Smooth muscle cell of the brain vasculature (primary cell): ENCODE results near the gene CEND1.
A peak's percentile ranks its signal among the peaks of the same experiment; 100 is the strongest.
"Not testable (repeated sequence)": the region's sequence is repeated elsewhere in the genome, so short reads cannot be mapped to it uniquely, and the experiment has no call there.

ENCODE experiments used
- DNase-seq: peaks from one replicate; pipeline ENCODE4 v3.0.0-alpha.2; 2012; ENCODE audit warnings: low read depth, low spot score

The CEND1 gene

GRCh38 chr11:763549-764321 is 26.2 kb downstream of the CEND1 start:
- DNase-seq, result no peak

DNA sequence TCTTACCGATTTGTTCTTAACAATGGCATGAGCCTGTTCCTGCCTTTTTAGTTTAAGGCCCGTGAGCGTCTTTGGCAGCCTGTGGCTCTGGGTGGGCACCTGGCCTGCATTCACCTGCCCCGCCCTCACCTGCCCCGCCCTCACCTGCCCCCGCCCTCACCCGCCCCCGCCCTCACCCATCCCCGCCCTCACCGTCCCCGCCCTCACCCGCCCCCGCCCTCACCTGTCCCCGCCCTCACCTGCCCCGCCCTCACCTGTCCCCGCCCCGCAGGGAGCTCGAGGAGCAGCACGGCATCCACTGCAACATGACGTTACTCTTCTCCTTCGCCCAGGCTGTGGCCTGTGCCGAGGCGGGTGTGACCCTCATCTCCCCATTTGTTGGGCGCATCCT is 26.8 kb downstream of the CEND1 start:
- DNase-seq, result no peak

DNA sequence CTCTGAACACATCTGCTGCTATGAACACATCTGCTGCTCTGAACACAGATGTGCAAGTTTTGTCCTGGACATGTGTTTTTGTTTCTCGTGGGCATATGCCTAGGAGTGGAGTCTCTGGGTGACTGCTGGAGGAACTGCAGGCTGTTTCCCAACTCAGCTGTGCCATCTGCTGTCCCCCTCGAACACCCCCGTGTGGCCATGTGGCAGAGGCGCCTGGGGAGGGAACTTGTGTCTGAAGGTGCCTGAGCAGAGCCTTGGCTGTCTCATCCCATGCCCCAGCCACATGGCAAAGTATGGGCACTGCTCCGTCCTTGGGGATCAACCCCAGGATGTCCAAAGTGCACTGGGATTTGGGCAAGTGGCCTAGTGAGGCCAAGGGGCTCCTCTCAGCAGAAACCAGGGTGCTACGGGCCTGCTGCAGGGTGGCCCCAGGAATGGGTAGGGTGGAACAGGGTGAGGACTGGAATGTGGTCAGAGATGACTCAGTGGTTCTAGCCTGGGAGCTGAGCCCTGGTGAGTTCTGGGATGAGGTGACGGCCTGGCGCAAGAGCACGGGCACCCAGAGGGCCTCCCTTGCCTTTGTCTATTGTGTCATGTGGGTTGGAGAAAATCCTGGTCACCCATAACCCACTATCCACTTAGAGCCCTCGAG is 27.3 kb downstream of the CEND1 start:
- DNase-seq, result no peak

DNA sequence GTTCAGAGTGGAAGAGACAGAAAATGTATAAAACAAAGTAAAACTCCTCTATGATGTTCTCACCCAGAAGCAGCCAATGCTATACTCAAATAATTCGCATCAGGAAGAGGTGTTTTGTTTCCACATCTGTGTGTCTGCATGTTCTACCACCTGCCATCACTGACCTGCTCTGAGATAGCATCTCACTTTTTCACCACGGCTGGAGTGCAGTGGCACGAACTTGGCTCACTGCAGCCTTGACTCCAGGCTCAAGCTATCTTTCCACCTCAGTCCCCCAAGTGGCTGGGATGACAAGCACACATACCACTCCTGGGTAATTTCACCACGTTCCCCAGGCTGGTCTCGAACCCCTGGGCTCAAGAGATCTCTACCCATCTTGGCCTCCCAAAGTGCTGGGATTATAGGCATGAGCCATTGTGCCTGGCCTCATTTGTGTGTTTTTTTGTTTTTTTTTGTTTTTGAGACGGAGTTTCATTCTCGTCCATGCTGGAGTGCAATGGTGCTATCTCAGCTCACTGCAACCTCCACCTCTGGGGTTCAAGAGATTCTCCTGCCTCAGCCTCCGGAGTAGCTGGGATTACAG is 28.3 kb downstream of the CEND1 start:
- DNase-seq, result no peak

- DNase-seq, result no peak
Observed at GRCh38 chr11:760236-760635, 29.7 kb downstream of the CEND1 start.

- DNase-seq, result no peak
Observed at GRCh38 chr11:749731-750130, 40.2 kb downstream of the CEND1 start.

GRCh38 chr11:748007-748359 is 41.9 kb downstream of the CEND1 start:
- DNase-seq, result no peak

DNA sequence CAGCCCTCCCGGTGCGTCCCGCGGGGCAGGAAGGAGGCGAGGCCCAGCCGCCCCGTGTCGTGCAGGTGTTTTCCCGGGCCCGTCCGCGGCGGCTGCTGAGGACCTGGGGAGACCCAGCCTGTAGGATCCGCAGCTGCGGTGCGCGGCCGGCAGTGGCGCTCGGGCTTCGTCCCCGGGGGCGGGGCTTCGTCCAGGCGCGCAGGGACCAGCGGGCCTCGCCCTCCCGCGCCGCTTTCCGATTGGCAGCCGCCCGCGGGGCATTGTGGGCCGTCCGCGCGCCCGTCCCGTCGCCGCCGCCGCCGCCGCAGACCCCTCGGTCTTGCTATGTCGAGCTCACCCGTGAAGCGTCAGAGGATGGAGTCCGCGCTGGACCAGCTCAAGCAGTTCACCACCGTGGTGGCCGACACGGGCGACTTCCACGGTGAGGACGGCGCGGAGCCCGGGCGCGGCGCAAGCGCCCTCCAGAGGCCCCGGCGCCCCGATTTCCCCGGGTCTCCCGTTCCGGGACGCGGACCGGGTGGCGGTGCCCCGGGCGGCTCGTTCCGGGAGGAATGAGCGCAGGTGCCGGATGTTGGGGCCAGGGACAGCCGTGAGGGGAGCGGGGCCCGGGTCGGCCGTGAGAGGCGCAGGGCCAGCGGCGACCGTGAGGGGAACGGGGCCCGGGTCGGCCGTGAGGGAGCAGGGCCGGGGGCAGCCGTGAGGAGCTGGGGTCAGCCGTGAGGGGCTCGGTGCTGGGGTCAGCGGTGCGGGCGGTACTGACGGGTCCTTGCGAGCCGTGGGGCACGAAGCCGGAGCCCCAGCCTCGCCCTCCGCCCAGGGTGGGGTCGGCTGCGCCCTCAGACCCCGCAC is 42.5 kb downstream of the CEND1 start, which contains the start of gene TALDO1:
TSS of gene TALDO1 (plus strand) at position 307 of the 849 bp plus-strand sequence. CDS start at position 325, 18 bp downstream.
- DNase-seq, result peak; percentile 40

DNA sequence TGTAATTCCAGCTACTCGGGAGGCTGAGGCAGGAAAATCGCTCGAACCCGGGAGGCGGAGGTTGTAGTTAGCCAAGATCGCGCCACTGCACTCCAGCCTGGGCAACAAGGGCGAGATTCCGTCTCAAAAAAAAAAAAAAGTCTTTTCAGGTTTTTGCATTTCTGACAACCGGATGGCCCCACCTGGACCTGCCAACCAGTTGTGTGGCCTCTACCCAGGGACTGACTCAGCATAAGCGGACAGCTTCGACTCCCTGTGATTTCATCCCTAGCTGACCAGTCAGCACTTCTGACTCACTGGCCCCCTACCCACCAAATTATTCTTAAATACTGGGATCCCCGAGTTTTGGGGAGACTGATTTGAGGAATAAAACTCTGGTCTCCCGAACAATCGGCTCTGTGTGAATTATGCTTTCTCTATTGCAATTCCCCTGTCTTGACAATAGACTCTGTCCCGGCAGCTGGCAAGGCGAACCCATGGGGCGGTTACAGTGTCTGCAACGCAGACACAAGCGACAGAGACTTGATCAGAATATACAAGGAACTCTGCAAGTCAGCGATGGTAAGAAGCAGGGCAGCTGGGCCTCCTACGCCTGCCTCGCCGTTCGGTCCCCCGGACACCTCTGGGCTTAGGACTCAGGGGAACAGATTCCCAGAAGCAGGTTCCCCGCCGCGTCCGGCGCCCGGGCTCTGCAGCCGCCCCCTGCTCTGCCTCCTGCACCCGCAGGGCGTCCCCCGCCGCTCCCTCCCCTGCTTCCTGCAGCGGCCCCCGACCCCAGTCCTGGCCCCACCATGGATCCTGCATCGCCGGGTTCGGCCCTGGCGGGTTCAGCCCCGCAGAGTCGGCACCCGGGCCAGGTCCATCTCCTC is 43.4 kb downstream of the CEND1 start:
- DNase-seq, result no peak

DNA sequence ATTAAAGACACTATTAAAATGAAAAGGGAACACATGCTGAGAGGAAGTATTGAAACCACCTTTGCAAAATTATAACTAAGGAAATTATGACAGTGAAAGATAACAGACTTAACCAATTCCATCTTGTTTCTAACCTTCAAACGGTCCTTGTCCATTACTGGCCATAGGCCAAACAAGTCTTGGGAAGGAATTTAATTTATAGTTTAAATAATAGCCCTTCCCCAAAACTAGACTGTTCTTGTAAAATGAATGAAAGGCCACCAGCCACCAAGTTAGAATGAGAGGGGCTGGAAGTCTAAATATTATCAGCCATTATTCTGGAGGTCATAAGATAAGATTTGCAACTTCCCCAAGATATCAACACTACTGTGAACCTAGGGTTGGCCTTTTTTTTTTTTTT is 44.5 kb downstream of the CEND1 start:
- no peak for DNase-seq

DNA sequence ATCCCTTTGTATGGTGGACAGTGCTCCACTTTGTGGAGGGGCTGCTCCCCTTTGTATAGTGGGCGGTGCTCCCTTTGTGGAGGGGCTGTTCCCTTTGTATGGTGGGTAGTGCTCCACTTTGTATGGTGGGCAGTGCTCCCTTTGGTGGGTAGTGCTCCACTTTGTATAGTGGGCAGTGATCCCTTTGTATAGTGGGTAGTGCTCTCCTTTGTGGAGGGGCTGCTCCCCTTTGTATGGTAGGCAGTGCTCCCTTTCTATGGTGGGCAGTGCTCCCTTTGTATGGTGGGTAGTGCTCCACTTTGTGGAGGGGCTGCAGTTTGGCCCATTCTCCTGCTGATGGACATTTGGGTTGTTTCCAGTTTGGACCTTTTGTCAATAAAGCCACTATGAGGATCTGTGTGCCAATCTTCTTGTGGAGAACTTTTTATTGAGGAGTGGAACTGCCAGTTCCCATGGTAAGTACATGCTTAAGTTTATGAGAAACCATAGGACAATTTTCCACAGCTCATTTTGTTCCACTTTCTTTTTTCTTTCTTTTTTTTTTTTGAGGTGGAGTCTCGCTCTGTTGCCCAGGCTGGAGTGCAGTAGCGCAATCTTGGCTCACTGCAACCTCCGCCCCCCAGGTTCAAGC is 47.2 kb downstream of the CEND1 start:
- no peak for DNase-seq

DNA sequence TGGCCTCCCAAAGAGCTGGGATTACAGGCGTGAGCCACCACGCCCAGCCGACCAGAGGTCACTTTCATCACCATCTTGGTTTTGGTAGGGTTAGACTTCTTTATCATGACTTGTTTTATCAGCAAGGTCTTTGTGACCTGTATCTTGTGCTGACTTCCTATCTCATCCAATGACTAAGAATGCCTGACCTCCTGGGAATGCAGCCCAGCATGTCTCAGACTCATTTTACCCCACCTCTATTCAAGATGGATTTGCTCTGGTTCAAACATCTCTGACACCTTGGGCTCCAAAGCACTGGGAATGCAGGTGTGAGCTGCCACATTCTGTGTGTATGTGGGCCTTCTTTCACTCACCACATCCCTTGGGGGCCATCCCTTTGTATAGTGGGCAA is 47.7 kb downstream of the CEND1 start:
- DNase-seq, result no peak

DNA sequence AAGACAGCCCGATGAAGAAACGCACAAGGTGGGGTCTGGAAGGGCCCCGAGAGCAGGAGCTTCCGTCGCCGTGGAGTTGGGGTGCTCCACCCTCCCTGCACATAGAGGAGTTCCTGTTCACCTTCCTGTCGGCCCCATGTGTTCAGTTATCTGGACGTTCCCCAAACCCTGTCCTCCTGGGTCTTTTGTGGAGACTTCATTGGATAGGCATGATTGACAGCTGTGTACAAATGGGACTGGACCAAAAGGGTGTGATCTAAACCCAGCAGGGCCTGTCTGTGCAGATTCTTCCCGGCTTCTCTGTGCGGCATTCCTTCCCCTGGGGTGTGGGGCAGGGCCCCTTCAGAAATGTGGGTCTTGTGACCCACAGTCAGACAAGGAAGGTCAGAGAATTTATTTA is 52.0 kb downstream of the CEND1 start:
- DNase-seq, result not testable (repeated sequence)

DNA sequence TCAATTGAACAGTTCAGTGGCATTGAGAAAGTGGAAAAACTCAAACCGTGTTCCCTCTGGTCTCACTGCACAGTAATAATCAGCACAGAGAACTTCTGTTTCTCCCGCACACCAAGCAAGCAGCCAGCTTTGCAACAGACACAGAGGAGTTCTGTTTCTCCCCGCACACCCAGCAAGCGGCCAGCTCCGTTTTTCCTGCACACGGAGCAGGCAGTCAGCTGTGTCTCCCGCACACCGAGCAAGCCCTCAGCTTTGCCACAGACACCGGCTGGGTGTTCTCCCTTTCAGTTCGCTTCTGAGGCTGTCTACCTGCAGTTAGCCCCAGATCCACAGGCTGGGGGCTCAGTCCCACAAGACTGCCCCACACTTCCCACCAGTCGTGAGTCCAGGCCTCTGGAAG is 52.5 kb downstream of the CEND1 start:
- no peak for DNase-seq
